GM12875 (cell line): ENCODE data around the gene ASIC2.

Experiments
- H3K4me3 ChIP-seq: one replicate; pipeline ENCODE4 v1.5.1; 2011; ENCODE audit warnings: low read depth, low read length, control low read depth
- TF ChIP-seq, protein P1 (sequence below): IDR thresholded peaks from 2 replicates; pipeline ENCODE4 v1.5.1; 2011; ENCODE audit warnings: low read depth, mild to moderate bottlenecking, control low read depth, inconsistent platforms, low read length, moderate library complexity, borderline replicate concordance; ENCODE audit not compliant: insufficient read depth

ASIC2 gene

DNA sequence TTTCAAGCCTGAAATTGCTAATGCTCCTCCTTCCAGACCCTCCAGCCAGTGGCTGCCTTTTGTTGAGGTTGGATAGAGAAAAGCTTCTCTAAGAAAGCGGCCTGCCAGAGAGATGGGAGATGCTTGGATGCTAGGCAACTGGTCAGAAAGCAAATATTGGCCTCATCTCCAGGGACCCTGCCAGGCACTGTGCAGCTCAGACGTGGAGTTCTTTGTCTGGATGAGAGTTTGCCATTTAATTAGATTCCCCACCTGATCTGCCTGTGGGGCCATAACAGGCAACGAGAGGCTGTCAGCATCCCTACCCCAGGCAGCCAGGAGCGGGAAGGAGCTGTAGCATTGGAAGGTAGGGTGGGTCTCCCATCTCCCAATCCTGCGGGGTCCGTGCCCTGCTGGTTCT, 52.7 kb downstream of the ASIC2 start:
- TF ChIP-seq, protein P1, sequence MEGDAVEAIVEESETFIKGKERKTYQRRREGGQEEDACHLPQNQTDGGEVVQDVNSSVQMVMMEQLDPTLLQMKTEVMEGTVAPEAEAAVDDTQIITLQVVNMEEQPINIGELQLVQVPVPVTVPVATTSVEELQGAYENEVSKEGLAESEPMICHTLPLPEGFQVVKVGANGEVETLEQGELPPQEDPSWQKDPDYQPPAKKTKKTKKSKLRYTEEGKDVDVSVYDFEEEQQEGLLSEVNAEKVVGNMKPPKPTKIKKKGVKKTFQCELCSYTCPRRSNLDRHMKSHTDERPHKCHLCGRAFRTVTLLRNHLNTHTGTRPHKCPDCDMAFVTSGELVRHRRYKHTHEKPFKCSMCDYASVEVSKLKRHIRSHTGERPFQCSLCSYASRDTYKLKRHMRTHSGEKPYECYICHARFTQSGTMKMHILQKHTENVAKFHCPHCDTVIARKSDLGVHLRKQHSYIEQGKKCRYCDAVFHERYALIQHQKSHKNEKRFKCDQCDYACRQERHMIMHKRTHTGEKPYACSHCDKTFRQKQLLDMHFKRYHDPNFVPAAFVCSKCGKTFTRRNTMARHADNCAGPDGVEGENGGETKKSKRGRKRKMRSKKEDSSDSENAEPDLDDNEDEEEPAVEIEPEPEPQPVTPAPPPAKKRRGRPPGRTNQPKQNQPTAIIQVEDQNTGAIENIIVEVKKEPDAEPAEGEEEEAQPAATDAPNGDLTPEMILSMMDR, result no peak
- H3K4me3 ChIP-seq, result no peak overlapping the region

DNA sequence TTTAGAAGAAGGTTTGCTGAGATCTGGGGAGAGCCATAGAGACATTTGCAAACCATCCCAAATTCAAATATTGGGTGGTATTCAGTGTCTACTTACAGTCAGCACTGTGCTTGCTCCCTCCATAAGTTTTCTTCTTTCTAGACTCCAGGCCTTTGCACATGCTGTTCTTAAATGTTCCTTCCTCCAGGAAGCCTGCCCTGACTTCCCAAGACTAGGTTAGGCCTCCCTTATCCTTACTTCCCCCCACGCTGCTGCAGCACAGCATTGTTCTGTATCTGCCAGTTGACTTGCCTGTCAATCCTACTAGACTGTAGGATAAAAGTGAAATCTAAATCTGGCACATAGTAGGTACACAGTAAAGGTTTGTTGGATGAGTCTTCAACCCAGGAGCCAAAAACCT, 53.4 kb downstream of the ASIC2 start:
- no peak overlapping the region for H3K4me3 ChIP-seq
- TF ChIP-seq, protein P1, result no peak

DNA sequence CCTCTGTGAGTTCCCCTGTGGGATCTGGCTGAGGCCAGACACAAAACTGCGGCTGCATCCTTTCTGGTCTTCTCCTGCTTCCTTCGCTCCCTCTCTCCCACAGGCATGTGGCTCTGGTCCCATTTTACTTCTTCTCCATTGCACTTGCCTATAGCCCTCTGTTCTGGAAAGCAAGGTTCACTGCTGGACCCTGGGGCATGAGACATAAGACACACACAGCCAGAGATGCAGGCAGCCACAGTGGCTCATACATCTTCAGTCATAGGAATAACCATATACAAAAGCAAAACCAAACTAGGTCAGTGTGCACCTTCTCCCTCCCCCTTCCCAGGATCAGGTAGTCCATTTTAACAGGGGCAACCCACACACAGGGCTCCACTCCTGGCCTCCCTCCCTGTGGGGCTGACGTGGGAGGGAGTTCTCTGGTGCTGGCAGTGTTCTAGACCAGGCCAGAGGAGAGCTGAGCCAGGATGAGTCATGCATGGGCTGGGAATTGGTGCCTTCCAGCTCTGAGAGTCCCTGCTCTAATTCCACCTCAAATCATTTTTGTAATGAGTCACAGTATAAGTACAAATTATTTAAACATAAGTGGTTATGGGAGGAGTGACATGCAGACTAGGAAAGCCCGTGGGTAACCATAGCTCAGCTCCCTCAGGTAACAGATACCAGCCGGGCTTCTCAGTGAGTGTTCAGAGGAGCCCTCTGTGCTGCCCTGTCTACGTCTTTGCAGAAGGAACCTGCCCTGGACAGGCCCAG, 58.0 kb downstream of the ASIC2 start:
- TF ChIP-seq, protein P1, result no peak
- no peak overlapping the region for H3K4me3 ChIP-seq

DNA sequence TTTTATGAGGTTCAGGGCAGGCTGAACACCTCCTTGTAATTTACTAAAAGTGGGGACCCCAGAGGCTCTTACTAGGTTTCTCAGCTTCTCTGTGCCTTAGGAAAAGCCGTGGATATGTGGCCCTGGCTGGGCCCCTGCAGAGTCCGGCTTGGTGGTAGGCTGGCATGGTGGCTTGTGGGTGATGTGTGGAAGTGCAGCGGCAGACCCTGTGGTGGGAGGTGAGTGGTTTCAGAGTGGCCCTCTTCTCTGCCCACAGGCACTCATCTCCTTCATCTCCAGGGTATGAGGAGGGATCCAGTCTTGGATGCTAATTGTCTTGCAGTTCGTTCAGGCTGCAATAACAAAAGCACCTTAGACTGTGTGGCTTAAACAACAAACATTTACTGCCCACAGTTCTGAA, 58.9 kb downstream of the ASIC2 start:
- no peak overlapping the region for H3K4me3 ChIP-seq
- TF ChIP-seq, protein P1, result no peak

DNA sequence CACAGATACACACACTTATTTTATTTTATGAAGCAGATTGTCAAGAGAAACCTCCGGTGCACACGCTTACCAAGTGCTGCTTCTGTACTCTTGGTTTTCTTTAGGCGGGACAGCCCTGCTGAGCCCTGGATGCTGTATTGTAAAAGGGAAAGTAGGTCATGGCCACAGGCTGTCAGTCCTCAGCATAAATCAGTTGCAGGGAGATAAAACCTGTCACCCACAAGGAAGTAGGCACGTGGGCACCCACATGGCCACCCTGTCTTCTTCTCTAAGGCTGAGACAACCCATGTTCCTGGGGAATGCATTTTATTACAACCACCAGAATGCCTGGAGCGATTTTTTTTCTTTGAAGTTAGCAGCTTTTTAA, 59.3 kb downstream of the ASIC2 start:
- no peak overlapping the region for H3K4me3 ChIP-seq
- TF ChIP-seq, protein P1, result no peak

DNA sequence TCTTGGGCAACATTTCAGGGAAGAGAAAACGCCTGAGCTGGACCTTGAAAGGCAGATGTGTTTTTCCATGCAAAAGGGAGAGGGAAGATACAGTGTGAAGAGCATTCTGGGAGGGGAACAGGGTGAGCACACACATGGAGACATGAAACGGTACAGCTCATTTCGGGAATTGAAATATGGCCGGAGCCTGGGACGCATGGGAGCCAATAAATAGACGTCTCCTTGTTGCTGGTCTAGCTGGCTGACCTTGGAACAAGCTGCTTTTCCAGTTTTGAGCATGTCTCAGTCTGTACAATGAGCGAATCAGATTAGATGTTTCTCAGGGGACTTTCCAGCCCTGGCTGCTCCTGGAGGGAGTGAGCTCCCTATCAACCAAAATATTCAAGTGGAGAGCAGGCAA, 63.6 kb downstream of the ASIC2 start:
- TF ChIP-seq, protein P1, result no peak
- no peak overlapping the region for H3K4me3 ChIP-seq

DNA sequence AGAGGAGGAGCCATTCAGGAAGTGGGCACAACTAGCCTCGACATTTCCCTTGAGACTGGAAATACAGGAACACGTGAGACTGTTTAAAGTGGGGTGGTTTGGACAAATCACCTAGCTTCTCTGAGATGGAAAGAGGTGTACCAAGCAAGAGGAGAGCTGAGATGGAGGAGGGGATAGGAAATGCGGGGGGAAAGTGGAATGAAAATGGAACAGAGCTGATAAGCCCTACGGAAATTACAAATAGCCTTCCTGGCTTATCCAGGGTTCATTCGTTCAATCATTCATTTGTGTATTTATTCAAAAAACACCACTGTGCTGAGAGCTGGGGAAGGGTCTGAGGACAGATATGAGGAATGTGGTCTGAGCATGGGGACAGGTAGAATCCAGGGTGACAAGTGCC, 64.1 kb downstream of the ASIC2 start:
- TF ChIP-seq, protein P1, result no peak
- H3K4me3 ChIP-seq, result no peak overlapping the region
